ENCODE measurements around the gene CEP295NL. TPM values are rescaled to one million over a fixed set of nuclear protein-coding genes. Genes with fewer than 3 reads are reported as not detected.

CEP295NL gene
- total RNA-seq, 1 donor from 2014 or later, result 1.6 TPM

DNA sequence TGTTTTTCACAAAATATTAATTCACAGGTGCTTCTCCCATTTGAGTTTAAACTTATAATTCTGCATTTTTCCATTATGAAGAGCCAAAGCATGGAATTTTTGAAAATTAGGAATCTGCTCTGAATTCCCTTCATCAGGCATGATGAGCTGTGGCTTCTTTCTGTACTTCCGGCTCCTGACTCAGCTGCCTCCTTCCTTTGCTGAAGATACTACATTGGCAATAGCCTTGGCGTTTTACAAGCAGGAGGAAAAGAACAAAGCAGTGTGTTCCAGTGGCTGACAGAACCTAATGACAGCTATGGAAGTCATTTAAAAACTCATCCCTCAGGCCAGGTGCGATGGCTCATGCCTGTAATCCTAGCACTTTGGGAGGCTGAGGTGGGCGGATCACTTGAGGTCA, 44.0 kb downstream of the CEP295NL start:
- Histone ChIP-seq H2AFZ (ENCODE audit: low read depth, low read length) (no peak overlapping the region), H3K4me1 (ENCODE audit: insufficient read depth, low read length) (peaks cover 18% of the 10 kb centered on the region), H3K36me3 (ENCODE audit: insufficient read depth, low read length) (peaks cover 27% of the 10 kb centered on the region), H3K4me3 (ENCODE audit: insufficient read depth, low read depth, low read length) (no peak overlapping the region), H3K27ac (ENCODE audit: low read depth, low read length) (no peak overlapping the region), H3K9ac (ENCODE audit: low read length) (no peak overlapping the region), H3K4me2 (ENCODE audit: low read length) (no peak overlapping the region), H4K20me1 (ENCODE audit: insufficient read depth, low read length) (peaks cover 9% of the 10 kb centered on the region), H3K9me3 (ENCODE audit: insufficient read depth, low read depth, low read length) (no peaks in the 10 kb centered on the region), H3K79me2 (ENCODE audit: insufficient read depth, low read length) (peaks cover 6% of the 10 kb centered on the region), H3K27me3 (ENCODE audit: insufficient read depth, low read length) (no peaks in the 10 kb centered on the region)
- no peaks in the 10 kb centered on the region for H3K27me3 Mint-ChIP-seq (ENCODE audit: low read depth, unreplicated experiment)
- no peak overlapping the region for H3K4me3 Mint-ChIP-seq (ENCODE audit: unreplicated experiment)
- H3K4me1 Mint-ChIP-seq (ENCODE audit: low read depth, unreplicated experiment), result peaks cover 10% of the 10 kb centered on the region
- H3K9me3 Mint-ChIP-seq (ENCODE audit: unreplicated experiment), result peaks cover 4% of the 10 kb centered on the region
- TF ChIP-seq EZH2 (IDR thresholded peaks at IDR 0.05; ENCODE audit: insufficient read depth, low read length), result no peak
- TF ChIP-seq, protein P1, sequence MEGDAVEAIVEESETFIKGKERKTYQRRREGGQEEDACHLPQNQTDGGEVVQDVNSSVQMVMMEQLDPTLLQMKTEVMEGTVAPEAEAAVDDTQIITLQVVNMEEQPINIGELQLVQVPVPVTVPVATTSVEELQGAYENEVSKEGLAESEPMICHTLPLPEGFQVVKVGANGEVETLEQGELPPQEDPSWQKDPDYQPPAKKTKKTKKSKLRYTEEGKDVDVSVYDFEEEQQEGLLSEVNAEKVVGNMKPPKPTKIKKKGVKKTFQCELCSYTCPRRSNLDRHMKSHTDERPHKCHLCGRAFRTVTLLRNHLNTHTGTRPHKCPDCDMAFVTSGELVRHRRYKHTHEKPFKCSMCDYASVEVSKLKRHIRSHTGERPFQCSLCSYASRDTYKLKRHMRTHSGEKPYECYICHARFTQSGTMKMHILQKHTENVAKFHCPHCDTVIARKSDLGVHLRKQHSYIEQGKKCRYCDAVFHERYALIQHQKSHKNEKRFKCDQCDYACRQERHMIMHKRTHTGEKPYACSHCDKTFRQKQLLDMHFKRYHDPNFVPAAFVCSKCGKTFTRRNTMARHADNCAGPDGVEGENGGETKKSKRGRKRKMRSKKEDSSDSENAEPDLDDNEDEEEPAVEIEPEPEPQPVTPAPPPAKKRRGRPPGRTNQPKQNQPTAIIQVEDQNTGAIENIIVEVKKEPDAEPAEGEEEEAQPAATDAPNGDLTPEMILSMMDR (IDR thresholded peaks at IDR 0.05; ENCODE audit: insufficient read depth, low read depth, low read length), result no peak
- H3K27ac Mint-ChIP-seq (ENCODE audit: unreplicated experiment), result no peak overlapping the region
- H3K36me3 Mint-ChIP-seq (ENCODE audit: low read depth, unreplicated experiment), result no peaks in the 10 kb centered on the region
- no peak for DNase-seq (ENCODE audit: low read depth)
- FAIRE-seq, result no peak

DNA sequence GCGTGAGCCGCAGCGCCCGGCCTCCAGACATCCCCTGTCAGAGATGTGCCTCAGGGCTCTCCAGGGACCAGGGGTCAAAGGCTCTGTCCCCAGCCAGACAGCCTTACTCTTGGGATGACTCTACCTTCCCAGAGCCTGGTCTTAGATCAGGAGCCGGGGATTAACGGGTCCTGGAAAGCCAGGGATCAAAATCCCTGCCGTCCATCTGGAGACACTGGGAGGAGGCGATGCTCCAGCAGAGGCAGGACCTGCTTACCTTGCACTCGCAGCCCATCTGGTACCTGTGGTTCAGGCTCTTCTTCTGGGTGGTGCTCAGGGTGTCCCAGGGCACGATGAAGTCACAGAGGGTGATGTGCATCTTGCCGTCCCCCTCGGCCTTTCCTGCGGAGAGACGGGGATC, 45.7 kb downstream of the CEP295NL start:
- Histone ChIP-seq H2AFZ (ENCODE audit: low read depth, low read length) (no peak overlapping the region), H3K79me2 (ENCODE audit: insufficient read depth, low read length) (no peaks in the 10 kb centered on the region), H3K9me3 (ENCODE audit: insufficient read depth, low read depth, low read length) (no peaks in the 10 kb centered on the region), H3K4me1 (ENCODE audit: insufficient read depth, low read length) (peaks cover 13% of the 10 kb centered on the region), H3K9ac (ENCODE audit: low read length) (no peak overlapping the region), H3K27ac (ENCODE audit: low read depth, low read length) (no peak overlapping the region), H4K20me1 (ENCODE audit: insufficient read depth, low read length) (peaks cover 13% of the 10 kb centered on the region), H3K4me3 (ENCODE audit: insufficient read depth, low read depth, low read length) (no peak overlapping the region), H3K27me3 (ENCODE audit: insufficient read depth, low read length) (no peaks in the 10 kb centered on the region), H3K36me3 (ENCODE audit: insufficient read depth, low read length) (peaks cover 39% of the 10 kb centered on the region), H3K4me2 (ENCODE audit: low read length) (no peak overlapping the region)
- FAIRE-seq (no peak), DNase-seq (ENCODE audit: low read depth) (no peak)
- no peak for TF ChIP-seq EZH2 (IDR thresholded peaks at IDR 0.05; ENCODE audit: insufficient read depth, low read length)
- TF ChIP-seq, protein P1 (IDR thresholded peaks at IDR 0.05; ENCODE audit: insufficient read depth, low read depth, low read length), result no peak
- no peak overlapping the region for H3K27ac Mint-ChIP-seq (ENCODE audit: unreplicated experiment)
- H3K27me3 Mint-ChIP-seq (ENCODE audit: low read depth, unreplicated experiment), result no peaks in the 10 kb centered on the region
- no peaks in the 10 kb centered on the region for H3K36me3 Mint-ChIP-seq (ENCODE audit: low read depth, unreplicated experiment)
- H3K9me3 Mint-ChIP-seq (ENCODE audit: unreplicated experiment), result no peaks in the 10 kb centered on the region
- peaks cover 7% of the 10 kb centered on the region for H3K4me1 Mint-ChIP-seq (ENCODE audit: low read depth, unreplicated experiment)
- H3K4me3 Mint-ChIP-seq (ENCODE audit: unreplicated experiment), result no peak overlapping the region

DNA sequence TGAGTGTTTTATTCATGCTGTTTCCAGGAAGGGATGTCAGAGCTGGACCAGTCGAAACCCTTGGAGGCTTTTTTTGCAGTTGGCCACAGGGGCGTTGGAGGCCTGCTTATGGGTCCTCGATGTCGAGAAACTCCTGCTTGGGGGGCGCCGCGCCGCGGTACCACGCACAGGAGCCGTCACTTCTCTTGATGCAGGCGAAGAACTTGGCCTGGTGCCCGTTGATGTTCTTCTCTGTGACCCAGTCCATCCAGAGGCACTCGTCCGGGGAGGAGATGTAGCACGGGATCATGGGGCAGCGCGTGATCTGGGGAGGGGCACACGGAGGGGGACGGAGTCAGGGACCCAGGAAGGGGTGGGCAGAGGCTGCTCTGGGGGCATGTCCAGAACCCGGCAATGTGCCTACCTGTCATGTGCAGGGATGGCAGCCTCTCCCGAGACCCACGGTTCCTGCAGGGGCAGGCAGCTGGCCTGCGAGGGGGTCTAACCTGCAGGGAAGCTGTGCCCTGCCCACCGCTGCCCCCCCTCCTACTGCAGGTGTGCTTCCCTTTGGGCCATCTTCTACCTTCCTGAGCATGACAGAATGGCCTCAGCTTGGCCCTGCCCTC, 47.3 kb downstream of the CEP295NL start:
- Histone ChIP-seq H3K4me1 (ENCODE audit: insufficient read depth, low read length) (no peaks in the 10 kb centered on the region), H3K27me3 (ENCODE audit: insufficient read depth, low read length) (no peaks in the 10 kb centered on the region), H3K4me3 (ENCODE audit: insufficient read depth, low read depth, low read length) (no peak overlapping the region), H3K9me3 (ENCODE audit: insufficient read depth, low read depth, low read length) (no peaks in the 10 kb centered on the region), H3K79me2 (ENCODE audit: insufficient read depth, low read length) (no peaks in the 10 kb centered on the region), H4K20me1 (ENCODE audit: insufficient read depth, low read length) (peaks cover 13% of the 10 kb centered on the region), H3K27ac (ENCODE audit: low read depth, low read length) (no peak overlapping the region), H2AFZ (ENCODE audit: low read depth, low read length) (no peak overlapping the region), H3K9ac (ENCODE audit: low read length) (no peak overlapping the region), H3K4me2 (ENCODE audit: low read length) (no peak overlapping the region), H3K36me3 (ENCODE audit: insufficient read depth, low read length) (peaks cover 36% of the 10 kb centered on the region)
- no peak overlapping the region for H3K4me3 Mint-ChIP-seq (ENCODE audit: unreplicated experiment)
- no peak overlapping the region for H3K27ac Mint-ChIP-seq (ENCODE audit: unreplicated experiment)
- TF ChIP-seq, protein P1 (IDR thresholded peaks at IDR 0.05; ENCODE audit: insufficient read depth, low read depth, low read length), result no peak
- TF ChIP-seq EZH2 (IDR thresholded peaks at IDR 0.05; ENCODE audit: insufficient read depth, low read length), result no peak
- DNase-seq (ENCODE audit: low read depth) (no peak), FAIRE-seq (no peak)
- peaks cover 2% of the 10 kb centered on the region for H3K36me3 Mint-ChIP-seq (ENCODE audit: low read depth, unreplicated experiment)
- no peaks in the 10 kb centered on the region for H3K9me3 Mint-ChIP-seq (ENCODE audit: unreplicated experiment)
- no peaks in the 10 kb centered on the region for H3K27me3 Mint-ChIP-seq (ENCODE audit: low read depth, unreplicated experiment)
- H3K4me1 Mint-ChIP-seq (ENCODE audit: low read depth, unreplicated experiment), result no peaks in the 10 kb centered on the region
